IPS DF 6.9 (cell line): ENCODE measurements around the gene FANCI.
"Not testable (repeated sequence)": the region's sequence is repeated elsewhere in the genome, so short reads cannot be mapped to it uniquely, and the experiment has no call there.

Source experiments
- DNase-seq: peaks from one replicate; pipeline ENCODE4 v3.0.0-alpha.2; 2013; ENCODE audit warnings: low read depth, low spot score
- H3K27ac ChIP-seq: one replicate; pipeline ENCODE4 v1.5.1; 2013; ENCODE audit warnings: low read length, control low read depth
- H3K27me3 ChIP-seq: 2 replicates; pipeline ENCODE4 v1.6.1; 2013; ENCODE audit warnings: mild to moderate bottlenecking, low read length; ENCODE audit not compliant: control insufficient read depth, insufficient read depth
- H3K36me3 ChIP-seq: 2 replicates; pipeline ENCODE4 v1.6.1; 2013; ENCODE audit warnings: low read length; ENCODE audit not compliant: control insufficient read depth, insufficient read depth
- H3K4me1 ChIP-seq: 2 replicates; pipeline ENCODE4 v1.6.1; 2013; ENCODE audit warnings: low read length; ENCODE audit not compliant: control insufficient read depth, insufficient read depth
- H3K4me3 ChIP-seq: 2 replicates; pipeline ENCODE4 v1.5.1; 2013; ENCODE audit warnings: mild to moderate bottlenecking, low read length
- H3K9me3 ChIP-seq: 2 replicates; pipeline ENCODE4 v1.6.1; 2013; ENCODE audit warnings: low read length, inconsistent platforms; ENCODE audit not compliant: control insufficient read depth, insufficient read depth
- WGBS: extraction: QIAGEN DNeasy Blood & Tissue Kit; methylation state at CpG from one replicate; pipeline ENCODE4 v1.1.7; 2013; ENCODE audit warnings: mixed read lengths, missing lambda C conversion rate; ENCODE audit not compliant: insufficient read length, insufficient coverage; 5-methylcytosine and 5-hydroxymethylcytosine counted together

FANCI gene

GRCh38 chr15:89247446-89247845 lies 3.7 kb downstream of the FANCI start:
- Histone ChIP-seq H3K4me3 (no peak overlapping the region), H3K4me1 (peaks cover 4% of the 10 kb centered on the region; the same call in 1 of the 2 replicates), H3K9me3 (no peaks in the 10 kb centered on the region), H3K27ac (no peak overlapping the region), H3K36me3 (peaks cover 3% of the 10 kb centered on the region; the same call in 1 of the 2 replicates), H3K27me3 (no peaks in the 10 kb centered on the region)
- no peak for DNase-seq
- WGBS: no CpG with 5 or more reads among the region's 2 CpGs

GRCh38 chr15:89248584-89248983 lies 4.8 kb downstream of the FANCI start:
- Histone ChIP-seq H3K27me3 (no peaks in the 10 kb centered on the region), H3K36me3 (peaks cover 3% of the 10 kb centered on the region; the same call in 1 of the 2 replicates), H3K4me3 (no peak overlapping the region), H3K27ac (no peak overlapping the region), H3K9me3 (no peaks in the 10 kb centered on the region), H3K4me1 (no peaks in the 10 kb centered on the region)
- no CpG with 5 or more reads among the region's 2 CpGs for WGBS
- DNase-seq: no peak

DNA sequence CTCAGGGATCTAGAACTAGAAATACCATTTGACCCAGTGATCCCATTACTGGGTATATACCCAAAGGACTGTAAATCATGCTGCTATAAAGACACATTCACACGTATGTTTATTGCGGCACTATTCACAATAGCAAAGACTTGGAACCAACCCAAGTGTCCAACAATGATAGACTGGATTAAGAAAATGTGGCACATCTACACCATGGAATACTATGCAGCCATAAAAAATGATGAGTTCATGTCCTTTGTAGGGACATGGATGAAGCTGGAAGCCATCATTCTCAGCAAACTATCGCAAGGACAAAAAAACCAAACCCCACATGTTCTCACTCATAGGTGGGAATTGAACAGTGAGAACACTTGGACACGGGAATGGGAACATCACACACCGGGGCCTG lies 6.4 kb downstream of the FANCI start:
- H3K27me3 ChIP-seq, H3K4me3 ChIP-seq, DNase-seq, H3K4me1 ChIP-seq, H3K9me3 ChIP-seq, H3K27ac ChIP-seq, H3K36me3 ChIP-seq: not testable (repeated sequence)
- no CpG with 5 or more reads among the region's 5 CpGs for WGBS

GRCh38 chr15:89277281-89277680 lies 33.5 kb downstream of the FANCI start:
- H3K27ac ChIP-seq, DNase-seq, H3K36me3 ChIP-seq, H3K9me3 ChIP-seq, H3K27me3 ChIP-seq, H3K4me3 ChIP-seq, H3K4me1 ChIP-seq: not testable (repeated sequence)
- WGBS: no CpG with 5 or more reads among the region's 4 CpGs

DNA sequence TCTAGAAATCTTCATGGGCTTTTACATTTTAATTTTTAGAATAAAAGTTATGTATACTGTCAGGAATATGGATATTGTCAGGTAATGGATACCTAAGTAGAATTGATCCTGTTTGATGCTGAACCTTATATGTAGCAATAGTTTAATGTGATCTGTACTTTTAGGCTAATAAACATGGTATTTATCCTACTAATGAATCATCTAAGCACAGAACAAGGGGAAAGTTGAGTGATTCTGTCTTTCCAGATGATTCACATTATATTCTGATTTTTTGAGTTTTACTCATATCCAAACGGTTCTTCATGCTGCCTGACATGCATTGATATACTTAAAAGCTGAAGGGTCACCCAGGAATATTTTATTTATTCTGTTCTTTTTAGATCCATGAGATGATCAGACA lies 34.5 kb downstream of the FANCI start:
- Histone ChIP-seq H3K27me3 (no peaks in the 10 kb centered on the region), H3K27ac (no peak overlapping the region), H3K4me1 (no peaks in the 10 kb centered on the region), H3K4me3 (no peak overlapping the region), H3K36me3 (peaks cover 4% of the 10 kb centered on the region; the same call in 1 of the 2 replicates), H3K9me3 (no peaks in the 10 kb centered on the region)
- no CpG with 5 or more reads among the region's 1 CpG for WGBS
- DNase-seq: no peak

DNA sequence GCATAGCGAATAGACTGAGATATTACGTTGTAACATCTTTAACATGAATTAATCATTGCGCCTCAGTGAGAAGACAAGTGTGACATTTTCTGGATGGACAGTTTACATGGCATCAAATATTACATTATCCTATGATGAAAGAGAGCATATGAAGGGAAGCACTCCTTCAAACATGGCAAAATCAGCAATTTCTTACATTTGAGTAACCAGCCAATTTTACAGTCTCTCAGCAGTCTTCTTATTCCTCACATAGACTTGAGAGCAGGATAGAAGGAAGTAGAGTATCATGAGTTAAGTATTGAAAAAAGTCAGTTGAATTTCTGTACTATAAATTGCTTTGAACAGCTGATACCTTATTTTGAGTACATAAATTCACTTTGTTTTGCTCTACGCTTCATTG lies 38.9 kb downstream of the FANCI start:
- H3K27me3 ChIP-seq: no peaks in the 10 kb centered on the region
- no CpG with 5 or more reads among the region's 4 CpGs for WGBS
- DNase-seq: no peak
- H3K9me3 ChIP-seq: no peaks in the 10 kb centered on the region
- H3K27ac ChIP-seq: no peak overlapping the region
- H3K36me3 ChIP-seq: peaks cover 7% of the 10 kb centered on the region; the same call in 1 of the 2 replicates
- no peak overlapping the region for H3K4me3 ChIP-seq
- H3K4me1 ChIP-seq: no peaks in the 10 kb centered on the region

DNA sequence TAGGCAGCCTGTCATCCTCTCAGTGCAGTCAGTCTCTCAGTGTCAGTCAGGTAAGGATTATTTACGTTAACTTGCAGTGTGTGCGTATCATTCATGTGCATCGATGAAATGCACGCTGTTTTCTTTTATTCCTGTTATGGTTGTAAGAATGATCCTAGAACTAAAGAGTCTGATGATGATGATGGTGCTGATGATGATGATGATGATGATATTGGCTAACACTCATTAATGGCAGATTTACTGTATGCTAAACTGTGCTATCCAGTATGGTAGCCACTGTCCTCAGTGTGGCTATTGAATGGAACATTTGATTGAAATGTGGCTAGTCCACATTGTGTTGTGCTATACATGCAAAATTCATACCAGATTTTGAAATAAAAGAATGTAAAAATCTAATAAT lies 39.4 kb downstream of the FANCI start:
- no peaks in the 10 kb centered on the region for H3K27me3 ChIP-seq
- H3K4me3 ChIP-seq: no peak overlapping the region
- no peak for DNase-seq
- peaks cover 7% of the 10 kb centered on the region; the same call in 1 of the 2 replicates for H3K36me3 ChIP-seq
- WGBS: no CpG with 5 or more reads among the region's 4 CpGs
- no peaks in the 10 kb centered on the region for H3K4me1 ChIP-seq
- no peaks in the 10 kb centered on the region for H3K9me3 ChIP-seq
- H3K27ac ChIP-seq: no peak overlapping the region

DNA sequence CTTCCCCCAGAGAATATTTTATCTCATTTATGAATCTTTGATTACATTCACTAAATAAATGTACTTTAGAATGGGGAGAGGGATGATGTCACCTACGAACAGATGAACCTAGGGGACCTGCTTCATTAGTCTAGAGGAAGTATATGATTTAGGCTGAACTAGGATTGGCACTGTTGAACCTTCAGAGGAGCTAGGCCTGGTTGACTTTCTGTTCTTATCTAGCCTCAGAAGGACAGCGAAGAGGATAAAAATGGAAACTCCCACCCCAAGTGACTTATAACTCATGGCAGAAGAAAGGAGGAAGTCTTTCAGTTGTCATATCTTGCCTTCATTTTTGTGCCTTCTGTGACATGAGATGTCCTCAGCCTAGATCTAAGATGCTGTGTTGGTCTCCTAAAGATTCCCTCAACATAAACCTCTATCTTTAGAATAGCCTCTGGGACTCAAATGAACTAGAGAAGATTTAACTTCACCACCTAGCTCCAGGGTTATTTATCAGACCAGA lies 48.2 kb downstream of the FANCI start:
- Histone ChIP-seq H3K36me3 (peaks cover 13% of the 10 kb centered on the region; the same call in 1 of the 2 replicates), H3K27ac (no peak overlapping the region), H3K4me3 (no peak overlapping the region), H3K27me3 (no peaks in the 10 kb centered on the region), H3K9me3 (no peaks in the 10 kb centered on the region), H3K4me1 (no peaks in the 10 kb centered on the region)
- WGBS: no CpG with 5 or more reads among the region's 2 CpGs
- DNase-seq: no peak

DNA sequence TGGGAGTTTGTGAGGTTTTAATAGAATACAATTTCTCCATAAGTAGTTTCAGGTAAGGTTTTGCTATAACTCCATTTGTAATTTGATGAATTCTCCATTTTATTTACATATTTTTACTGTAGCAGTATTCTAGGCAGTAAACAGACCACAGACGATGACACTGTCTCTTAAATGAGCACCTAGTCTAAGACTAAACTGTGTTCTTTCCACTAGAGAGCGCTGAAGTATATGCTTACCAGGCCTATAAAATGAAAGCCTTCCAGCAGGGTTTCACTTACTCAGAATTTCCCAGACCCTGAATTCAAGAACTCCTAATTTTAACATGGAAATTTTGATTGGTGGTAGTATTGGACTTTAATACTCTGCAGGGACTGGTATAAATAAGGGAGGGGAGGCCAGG lies 49.2 kb downstream of the FANCI start:
- Histone ChIP-seq H3K4me3 (no peak overlapping the region), H3K36me3 (peaks cover 13% of the 10 kb centered on the region; the same call in 1 of the 2 replicates), H3K4me1 (no peaks in the 10 kb centered on the region), H3K9me3 (no peaks in the 10 kb centered on the region), H3K27ac (no peak overlapping the region), H3K27me3 (no peaks in the 10 kb centered on the region)
- DNase-seq: no peak
- no CpG with 5 or more reads among the region's 2 CpGs for WGBS

DNA sequence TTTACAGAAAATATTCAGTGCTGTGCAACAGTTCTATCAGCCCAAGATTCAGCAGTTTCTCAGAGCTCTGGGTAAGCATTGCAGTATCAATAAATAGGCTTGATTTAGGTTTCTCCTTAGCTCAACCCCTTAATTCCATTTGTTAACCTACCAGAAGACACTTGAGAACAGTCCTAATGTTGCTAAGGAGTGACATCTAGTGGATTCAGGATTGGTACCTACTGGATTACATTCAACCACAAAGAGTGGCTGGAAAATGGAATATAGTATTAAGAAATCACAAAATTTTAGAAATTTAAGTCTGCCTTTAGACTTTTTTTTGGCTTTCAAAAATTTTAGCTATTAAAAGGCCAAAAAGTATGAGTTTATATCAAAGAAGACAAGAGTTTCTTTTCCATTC lies 56.1 kb downstream of the FANCI start:
- no peaks in the 10 kb centered on the region for H3K4me1 ChIP-seq
- no peaks in the 10 kb centered on the region for H3K27me3 ChIP-seq
- H3K9me3 ChIP-seq: no peaks in the 10 kb centered on the region
- no peak for DNase-seq
- H3K36me3 ChIP-seq: peaks cover 16% of the 10 kb centered on the region; the same call in 1 of the 2 replicates
- no peak overlapping the region for H3K27ac ChIP-seq
- no peak overlapping the region for H3K4me3 ChIP-seq

- no peak overlapping the region for H3K27ac ChIP-seq
Observed at GRCh38 chr15:89301304-89302089, 57.7 kb downstream of the FANCI start.

More at GRCh38 chr15:89301304-89302089, 57.7 kb downstream of the FANCI start:
- Histone ChIP-seq H3K4me3 (no peak overlapping the region), H3K9me3 (no peaks in the 10 kb centered on the region), H3K27me3 (no peaks in the 10 kb centered on the region), H3K4me1 (no peaks in the 10 kb centered on the region), H3K36me3 (peaks cover 28% of the 10 kb centered on the region)
- no CpG with 5 or more reads among the region's 5 CpGs for WGBS
- DNase-seq: no peak
